ENCODE data around the gene TRIP10. TPM values are rescaled to one million over a fixed set of nuclear protein-coding genes. Genes with fewer than 3 reads are reported as not detected.
"Not testable (repeated sequence)": the region's sequence is repeated elsewhere in the genome, so short reads cannot be mapped to it uniquely, and the experiment has no call there.

Gene TRIP10, protein sequence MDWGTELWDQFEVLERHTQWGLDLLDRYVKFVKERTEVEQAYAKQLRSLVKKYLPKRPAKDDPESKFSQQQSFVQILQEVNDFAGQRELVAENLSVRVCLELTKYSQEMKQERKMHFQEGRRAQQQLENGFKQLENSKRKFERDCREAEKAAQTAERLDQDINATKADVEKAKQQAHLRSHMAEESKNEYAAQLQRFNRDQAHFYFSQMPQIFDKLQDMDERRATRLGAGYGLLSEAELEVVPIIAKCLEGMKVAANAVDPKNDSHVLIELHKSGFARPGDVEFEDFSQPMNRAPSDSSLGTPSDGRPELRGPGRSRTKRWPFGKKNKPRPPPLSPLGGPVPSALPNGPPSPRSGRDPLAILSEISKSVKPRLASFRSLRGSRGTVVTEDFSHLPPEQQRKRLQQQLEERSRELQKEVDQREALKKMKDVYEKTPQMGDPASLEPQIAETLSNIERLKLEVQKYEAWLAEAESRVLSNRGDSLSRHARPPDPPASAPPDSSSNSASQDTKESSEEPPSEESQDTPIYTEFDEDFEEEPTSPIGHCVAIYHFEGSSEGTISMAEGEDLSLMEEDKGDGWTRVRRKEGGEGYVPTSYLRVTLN
- total RNA-seq, result 50.5 and 52.7 TPM in 2 replicates

DNA sequence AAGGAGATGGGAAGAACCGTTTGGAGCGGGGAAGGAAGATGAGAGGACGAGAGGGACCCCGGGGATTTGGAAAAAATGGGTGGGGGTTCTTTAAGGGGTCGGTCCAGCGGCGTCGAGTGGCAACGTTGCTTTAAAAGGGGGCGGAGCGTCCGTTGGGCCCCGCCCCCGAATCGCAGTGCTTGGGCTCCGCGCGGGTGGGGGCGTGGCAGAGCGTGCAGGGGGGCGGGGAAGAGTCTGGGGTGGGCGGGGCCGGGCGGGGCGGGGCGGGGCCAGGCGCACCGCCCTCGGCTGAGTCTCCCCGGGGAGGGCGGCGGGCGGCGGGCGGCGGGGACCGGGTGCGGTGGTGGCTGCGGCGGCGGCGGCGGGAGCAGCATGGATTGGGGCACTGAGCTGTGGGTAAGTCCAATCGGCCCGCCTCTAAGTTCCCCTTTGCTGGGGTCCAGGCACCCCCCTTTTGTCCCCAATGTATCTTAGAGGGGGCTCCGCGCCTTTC is at the start of gene TRIP10:
TSS of gene TRIP10 (plus strand) at position 291 of the 493 bp plus-strand sequence. CDS start at position 373, 82 bp downstream.
- no peak for DNase-seq (ENCODE audit: low read depth, low spot score)

DNA sequence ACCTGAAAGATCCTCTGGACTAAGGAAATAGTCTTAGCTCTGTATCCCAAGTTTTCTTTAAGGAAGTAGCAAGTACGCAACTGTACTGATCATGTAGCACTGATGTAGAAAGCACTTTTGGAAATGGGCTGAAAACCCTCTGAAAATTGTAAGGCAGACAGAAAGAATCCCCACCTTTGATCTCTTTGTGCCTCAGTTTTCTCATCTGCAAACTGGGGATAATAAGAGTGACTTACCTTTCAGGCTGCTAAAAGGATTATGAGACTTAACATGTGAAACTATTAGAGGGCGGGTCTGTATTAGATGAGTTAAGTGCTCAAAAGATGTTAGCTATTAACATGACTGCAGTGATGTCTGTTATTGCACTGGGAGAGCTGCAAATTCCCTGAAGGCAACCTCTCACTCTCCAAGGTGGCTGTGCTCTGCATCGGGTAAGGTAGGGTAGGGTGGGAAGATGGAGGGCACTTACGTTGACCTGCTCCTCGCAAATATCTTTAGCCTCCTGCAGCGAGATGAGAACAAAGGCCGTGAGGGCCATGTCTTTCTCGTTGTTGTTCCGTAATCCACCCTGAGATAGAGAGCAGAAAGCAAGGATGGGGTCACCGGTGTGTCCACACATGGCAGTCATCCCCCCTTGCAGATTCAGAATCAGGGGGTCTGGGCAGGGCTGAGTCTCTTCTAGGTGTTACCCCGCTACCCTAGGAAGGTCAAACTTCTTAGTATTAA is 49.2 kb upstream of the TRIP10 start:
- no peak for DNase-seq (ENCODE audit: low read depth, low spot score)

- DNase-seq (ENCODE audit: low read depth, low spot score), result no peak
Measured at GRCh38 chr19:6691342-6691741, 48.1 kb upstream of the TRIP10 start.

GRCh38 chr19:6692027-6692426 is 47.5 kb upstream of the TRIP10 start:
- no peak for DNase-seq (ENCODE audit: low read depth, low spot score)

DNA sequence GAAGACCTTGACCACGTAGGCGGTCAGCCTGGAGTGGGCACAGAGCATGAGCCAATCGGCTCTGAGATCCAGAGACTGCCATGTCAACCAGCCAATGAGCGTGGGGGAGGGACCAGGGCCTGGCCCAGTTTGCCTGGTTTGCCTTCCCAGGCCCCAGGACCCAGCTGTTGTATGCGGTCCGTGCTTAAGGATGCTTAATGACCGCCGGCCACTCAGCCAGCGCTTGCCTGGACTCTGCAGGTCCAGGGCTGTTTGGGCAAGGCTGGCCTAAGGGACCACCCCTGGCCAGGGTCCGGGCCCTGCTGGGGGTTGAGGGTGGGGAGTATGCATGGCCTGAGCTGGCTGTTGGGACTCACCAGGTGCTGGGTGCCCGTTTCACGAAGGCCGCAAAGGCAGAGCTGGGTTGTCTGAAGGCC is 46.4 kb upstream of the TRIP10 start:
- no peak for DNase-seq (ENCODE audit: low read depth, low spot score)

DNA sequence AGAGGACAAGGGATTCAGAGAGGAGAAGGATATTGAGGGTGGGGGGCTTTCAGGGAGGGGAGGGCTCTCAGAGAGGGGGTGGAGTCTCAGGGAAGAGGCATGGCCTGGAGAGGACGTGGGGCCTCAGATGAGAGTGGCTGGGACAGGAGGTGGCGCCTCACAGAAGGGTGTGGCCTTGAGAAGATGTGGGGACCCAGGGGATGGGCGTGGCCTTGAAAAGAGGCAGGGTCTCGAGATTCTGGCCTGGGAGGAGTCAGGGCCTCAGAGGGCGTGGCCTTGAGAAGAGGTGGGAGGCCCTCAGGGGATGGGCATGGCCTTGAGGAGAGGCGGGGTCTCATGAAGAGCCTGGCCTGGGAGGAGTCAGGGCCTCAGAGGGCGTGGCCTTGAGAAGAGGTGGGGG is 45.8 kb upstream of the TRIP10 start:
- DNase-seq (ENCODE audit: low read depth, low spot score), result no peak

GRCh38 chr19:6694147-6694815 is 45.2 kb upstream of the TRIP10 start:
- no peak for DNase-seq (ENCODE audit: low read depth, low spot score)

GRCh38 chr19:6696239-6696820 is 43.1 kb upstream of the TRIP10 start:
- no peak for DNase-seq (ENCODE audit: low read depth, low spot score)

GRCh38 chr19:6697291-6697690 is 42.2 kb upstream of the TRIP10 start:
- DNase-seq (ENCODE audit: low read depth, low spot score), result no peak

DNA sequence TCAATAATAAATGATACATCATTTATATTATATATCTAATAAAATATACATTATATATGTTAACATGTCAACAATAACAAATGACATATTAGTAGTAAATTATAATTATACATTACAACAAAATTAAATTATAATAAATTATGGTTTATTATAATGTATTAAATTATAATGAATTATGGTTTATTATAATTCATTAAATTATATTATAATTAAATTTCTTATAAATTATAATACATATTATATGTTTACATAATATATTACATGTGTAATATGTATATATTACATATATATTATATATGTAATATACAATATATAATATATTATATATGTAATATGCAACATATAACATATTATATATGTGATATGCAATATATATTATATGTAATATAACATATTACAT is 39.5 kb upstream of the TRIP10 start:
- no peak for DNase-seq (ENCODE audit: low read depth, low spot score)

DNA sequence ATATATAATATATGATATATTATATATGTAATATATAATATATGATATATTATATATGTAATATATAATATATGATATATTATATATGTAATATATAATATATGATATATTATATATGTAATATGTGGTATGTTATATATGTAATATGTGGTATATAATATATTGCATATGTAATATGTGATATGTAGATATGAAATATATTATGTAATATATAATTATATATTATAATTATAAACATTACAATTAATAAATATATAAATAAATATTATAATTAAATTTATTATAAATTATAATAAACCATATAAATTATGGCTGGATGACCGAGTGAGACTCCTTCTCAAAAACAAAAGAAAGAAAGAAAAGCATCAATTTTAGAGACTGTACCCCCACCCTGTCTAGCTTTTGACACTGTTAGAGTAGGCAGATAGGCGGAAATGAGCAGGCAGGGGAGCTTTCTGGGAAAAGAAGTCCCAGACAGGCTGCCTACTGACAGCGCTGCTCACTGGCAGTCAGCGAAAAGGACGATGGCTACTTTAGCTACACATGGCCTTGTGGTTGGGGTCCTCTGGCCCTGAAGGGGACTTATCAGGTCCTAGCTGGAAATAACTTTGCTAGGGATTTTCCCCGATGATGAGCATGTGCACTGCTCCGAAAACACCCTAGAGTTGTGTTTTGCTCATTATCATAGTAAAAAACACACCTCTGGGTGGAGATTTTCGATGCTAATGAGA is 38.7 kb upstream of the TRIP10 start:
- no peak for DNase-seq (ENCODE audit: low read depth, low spot score)

DNA sequence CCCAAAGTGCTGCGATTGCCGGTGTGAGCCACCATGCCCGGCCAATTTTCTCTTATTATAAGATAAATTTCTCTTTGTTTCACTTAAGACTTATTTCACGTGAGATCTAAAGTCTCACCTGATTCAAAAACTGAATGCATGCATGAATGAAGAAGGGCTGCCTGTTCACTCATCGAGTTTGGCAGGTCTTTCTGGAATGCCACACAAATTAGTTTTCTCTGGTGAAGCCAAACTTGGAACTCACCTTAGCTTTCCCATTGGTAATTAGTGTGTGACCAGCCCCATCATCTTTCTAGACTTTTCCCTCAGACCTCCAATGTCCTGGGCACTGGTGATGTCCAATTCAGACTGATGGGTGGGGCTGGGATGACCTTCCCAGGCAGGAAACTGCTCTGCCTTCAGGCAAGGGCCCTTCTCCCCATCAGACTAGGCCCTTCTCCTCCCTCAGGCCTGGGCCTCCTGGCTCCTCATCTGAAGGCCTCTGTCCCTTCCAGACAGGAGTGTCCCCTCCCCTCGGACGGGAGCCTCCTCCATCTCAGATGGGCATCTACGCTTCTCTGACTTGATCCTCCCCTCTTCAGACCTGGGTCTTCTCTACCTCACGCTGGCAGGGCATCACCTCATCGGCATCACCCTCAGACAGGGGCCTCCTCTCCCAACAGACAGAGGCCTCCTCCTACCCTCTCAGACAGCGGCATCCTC is 33.4 kb upstream of the TRIP10 start:
- no peak for DNase-seq (ENCODE audit: low read depth, low spot score)

DNA sequence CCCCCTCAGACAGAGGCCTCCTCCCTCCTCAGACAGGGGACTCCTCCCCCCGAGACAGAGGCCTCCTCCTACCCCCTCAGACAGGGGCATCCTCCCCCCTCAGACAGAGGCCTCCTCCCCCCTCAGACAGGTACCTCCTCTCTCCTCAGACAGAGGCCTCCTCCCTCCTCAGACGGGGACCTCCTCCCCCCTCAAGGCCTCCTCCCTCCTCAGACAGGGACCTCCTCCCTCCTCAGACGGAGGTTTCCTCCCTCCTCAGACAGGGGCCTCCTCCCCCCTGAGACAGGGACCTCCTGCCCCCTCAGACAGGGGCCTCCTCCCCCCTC is 32.9 kb upstream of the TRIP10 start:
- DNase-seq (ENCODE audit: low read depth, low spot score), result no peak

DNA sequence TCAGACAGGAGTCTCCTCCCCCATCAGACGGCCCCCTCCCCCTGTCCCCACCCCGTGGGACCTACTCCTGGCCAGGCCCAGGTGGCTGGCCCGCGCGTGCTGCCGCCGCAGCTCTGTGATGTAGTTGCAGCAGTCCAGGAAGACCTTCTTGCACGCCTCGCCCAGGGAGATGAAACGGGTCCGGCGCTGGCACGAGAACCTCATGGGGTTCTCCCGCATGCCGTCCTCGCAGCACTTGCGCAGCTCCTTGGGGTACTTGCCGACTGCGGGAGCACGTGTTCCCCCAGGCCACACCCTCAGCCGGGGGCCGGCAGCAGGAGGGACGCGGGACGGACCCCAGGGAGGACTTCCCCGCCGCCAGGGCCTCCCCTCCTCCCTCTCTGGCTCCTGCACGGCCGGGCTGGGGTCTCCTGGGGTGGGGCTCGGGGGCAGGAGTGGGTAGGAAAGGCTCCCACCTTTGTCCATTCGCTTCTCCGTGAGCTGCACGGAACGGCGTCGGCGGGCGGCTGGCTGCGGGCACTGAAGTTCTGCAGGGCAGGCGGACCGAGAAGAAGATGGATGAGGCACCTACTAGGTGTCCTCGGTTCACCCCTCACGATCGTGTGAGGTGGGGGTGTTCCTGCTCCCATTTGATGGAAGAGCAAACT is 32.3 kb upstream of the TRIP10 start:
- no peak for DNase-seq (ENCODE audit: low read depth, low spot score)

- DNase-seq (ENCODE audit: low read depth, low spot score), result no peak
Measured at GRCh38 chr19:6707658-6708018, 31.8 kb upstream of the TRIP10 start.

DNA sequence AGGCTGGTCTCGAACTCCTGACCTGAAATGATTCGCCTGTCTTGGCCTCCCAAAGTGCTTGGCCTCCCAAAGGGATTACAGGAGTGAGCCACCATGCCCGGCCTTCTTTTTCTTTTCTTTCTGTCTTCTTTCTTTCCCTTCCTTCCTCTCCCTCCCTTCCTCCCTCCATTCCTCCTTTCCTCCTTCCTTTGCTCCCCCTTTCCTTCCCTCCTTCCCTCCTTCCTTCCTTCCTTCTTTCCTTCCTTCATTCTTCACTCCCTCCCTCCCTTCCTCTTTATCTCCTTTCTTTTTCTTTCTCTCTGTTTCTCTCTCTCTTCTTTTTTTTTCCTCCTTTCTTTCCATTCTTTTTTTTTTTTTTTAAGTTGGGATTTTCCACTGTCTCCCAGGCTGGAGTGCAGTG is 31.1 kb upstream of the TRIP10 start:
- no peak for DNase-seq (ENCODE audit: low read depth, low spot score)

DNA sequence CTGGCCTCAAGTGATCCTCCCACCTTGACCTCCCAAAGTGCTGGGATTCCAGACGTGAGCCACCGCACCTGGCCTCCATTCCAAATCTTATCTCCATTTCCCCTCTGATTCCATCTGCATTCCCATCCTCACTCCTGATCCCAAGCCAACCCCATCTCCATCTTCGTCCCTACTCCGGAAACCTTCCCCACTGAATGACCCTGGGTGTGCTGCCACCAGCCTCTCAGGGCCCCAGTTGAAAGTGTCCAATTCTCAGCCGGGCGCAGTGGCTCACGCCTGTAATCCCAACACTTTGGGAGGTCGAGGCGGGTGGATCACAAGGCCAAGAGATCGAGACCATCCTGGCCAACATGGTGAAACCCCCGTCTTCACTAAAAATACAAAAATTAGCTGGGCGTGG is 30.6 kb upstream of the TRIP10 start:
- DNase-seq (ENCODE audit: low read depth, low spot score), result not testable (repeated sequence)

GRCh38 chr19:6709549-6709948 is 29.9 kb upstream of the TRIP10 start:
- no peak for DNase-seq (ENCODE audit: low read depth, low spot score)

GRCh38 chr19:6710273-6711077 is 29.0 kb upstream of the TRIP10 start:
- DNase-seq (ENCODE audit: low read depth, low spot score), result no peak

Data from pulmonary artery endothelial cell (primary cell).